ENCODE results near the gene ESRRA.

DNA sequence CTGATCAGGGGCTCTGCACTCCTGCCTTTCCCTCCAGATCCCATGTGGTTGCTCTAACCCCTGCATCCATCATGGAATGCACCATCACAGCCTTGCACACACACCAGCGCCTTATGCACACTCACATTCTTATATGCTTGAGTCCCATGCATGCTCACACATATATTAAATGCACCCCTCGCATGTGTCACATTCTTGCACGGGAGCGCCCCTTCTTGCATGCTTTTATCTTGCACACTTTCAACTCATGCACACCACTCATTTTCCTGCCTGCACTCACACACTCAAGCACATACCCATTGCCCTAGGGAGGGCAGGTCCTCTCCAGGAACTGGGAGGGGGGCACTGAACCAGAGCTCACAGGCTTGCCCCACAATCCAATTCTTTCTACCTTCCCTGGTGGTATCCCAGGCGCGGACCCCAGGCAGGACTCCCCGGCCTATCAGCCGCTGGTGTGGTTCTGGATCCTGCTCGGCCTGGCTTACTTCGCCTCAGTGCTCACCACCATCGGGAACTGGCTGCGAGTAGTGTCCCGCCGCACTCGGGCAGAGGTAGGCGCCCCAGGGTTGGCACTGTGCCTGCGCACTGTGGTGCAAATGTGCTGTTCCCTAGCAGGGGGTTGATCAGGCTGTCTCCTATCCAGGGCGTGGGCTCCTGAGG is 7.5 kb upstream of the ESRRA start:
- no peak for TF ChIP-seq CTCF (optimal IDR thresholded peaks at IDR 0.05 in 1 of 3, IDR thresholded peaks at IDR 0.05 in 1 of 3, conservative IDR thresholded peaks at IDR 0.05 in 1 of 3; ENCODE audit: extremely low read depth in 1 of 3, insufficient read depth in 2 of 3, low read length in 3 of 3)
- no peak for TF ChIP-seq EZH2 (IDR thresholded peaks at IDR 0.05; ENCODE audit: low read length)
